HepG2 (cell line): ENCODE results near the gene NFIC. TPM values are rescaled to one million over a fixed set of nuclear protein-coding genes. Genes with fewer than 3 reads are reported as not detected.
A peak's percentile ranks its signal among the peaks of the same experiment; 100 is the strongest.

Source experiments
- ATAC-seq: fragments of 200-7000 bp; cut with Tn5 transposase; 3 replicates; pipeline ENCODE4 v1.9.1; 2020; ENCODE audit warnings: mild to moderate bottlenecking, moderate library complexity
- BruUV-seq: library from RNA; stranded (reverse); fragments of 400-500 nt; replicated peaks from 2 replicates; lab custom pipeline; 2021; lab: Mats Ljungman, UMichigan
- CTCF ChIA-PET: fragments of 300-600 bp; formaldehyde crosslinking; extraction: SDS; loops from one replicate; lab custom pipeline; 2021; ENCODE audit warnings: low total read pairs, inconsistent platforms, low intra/inter-chr PET ratio; lab: Yijun Ruan, JAX
- POLR2A ChIA-PET: fragments of 350-600 bp; sonication (Branson Sonifier 250); formaldehyde crosslinking; loops from one replicate; lab custom pipeline; 2020; ENCODE audit warnings: antibody characterized with exemption, inconsistent platforms; lab: Yijun Ruan, JAX
- DNase-seq: peaks from one replicate; pipeline ENCODE4 v3.0.0-alpha.2; 2015; ENCODE audit warnings: low spot score
- FAIRE-seq: peaks from 3 replicates; lab custom pipeline; 2011; peaks lifted over from hg19 to GRCh38; lab: Jason Lieb, UNC
- H2AFZ ChIP-seq: one replicate; pipeline ENCODE4 v1.6.1; 2011; ENCODE audit warnings: low read length, inconsistent platforms
- H3K27ac ChIP-seq: fragments of 300-600 bp; 3 replicates; pipeline ENCODE4 v1.8.0; 2011; ENCODE audit warnings: mixed run types, mild to moderate bottlenecking, mixed read lengths, low read length, inconsistent platforms; ENCODE audit not compliant: insufficient read depth; ENCODE audit errors: extremely low read length
- H3K27me3 ChIP-seq, 2 experiments: fragments of 200-600 bp in 1 of 2; 2 replicates in 1 of 2; 3 replicates in 1 of 2; pipeline versions ENCODE4 v1.6.0 to v1.8.0; 2011; ENCODE audit warnings: low read length in 2 of 2, mild to moderate bottlenecking in 2 of 2, moderate library complexity in 2 of 2, inconsistent platforms in 1 of 2; ENCODE audit not compliant: insufficient read depth in 2 of 2, control insufficient read depth in 1 of 2
- H3K36me3 ChIP-seq, 2 experiments: fragments of 200-600 bp in 1 of 2; replicated peaks in 1 of 2; 2 replicates in 1 of 2; 3 replicates in 1 of 2; pipeline versions ENCODE4 v1.5.1 to v1.8.0; 2011; ENCODE audit warnings: low read length in 2 of 2, inconsistent platforms in 1 of 2; ENCODE audit not compliant: insufficient read depth in 2 of 2, control insufficient read depth in 1 of 2
- H3K4me1 ChIP-seq: 2 replicates; pipeline ENCODE4 v1.5.1; 2012; ENCODE audit warnings: low read length, inconsistent platforms; ENCODE audit not compliant: insufficient read depth
- H3K4me2 ChIP-seq: 2 replicates; pipeline ENCODE4 v1.6.0; 2011; ENCODE audit warnings: low read depth, low read length, inconsistent platforms
- H3K4me3 ChIP-seq, 3 experiments: fragments of 200-600 bp in 1 of 3; sonication (generic), shearing (Covaris generic) in 1 of 3; replicated peaks in 1 of 3; 2 replicates each; pipeline ENCODE4 v1.5.1; 2011 to 2016; ENCODE audit warnings: low read length in 3 of 3, inconsistent platforms in 2 of 3, low read depth in 2 of 3, mild to moderate bottlenecking in 2 of 3, control low read depth in 1 of 3, mixed read lengths in 1 of 3; ENCODE audit not compliant: insufficient read depth in 1 of 3
- H3K79me2 ChIP-seq: one replicate; pipeline ENCODE4 v1.6.1; 2011; ENCODE audit warnings: low read length, inconsistent platforms; ENCODE audit not compliant: insufficient read depth
- H3K9ac ChIP-seq: 2 replicates; pipeline ENCODE4 v1.6.0; 2011; ENCODE audit warnings: mild to moderate bottlenecking, low read depth, low read length, inconsistent platforms; ENCODE audit not compliant: insufficient read depth
- H3K9me3 ChIP-seq: 2 replicates; pipeline ENCODE4 v1.5.1; 2012; ENCODE audit warnings: mild to moderate bottlenecking, low read length
- H4K20me1 ChIP-seq: 2 replicates; pipeline ENCODE4 v1.6.0; 2011; ENCODE audit warnings: inconsistent platforms, mild to moderate bottlenecking, low read length, moderate library complexity; ENCODE audit not compliant: insufficient read depth
- CBX1 ChIP-seq: IDR thresholded peaks from one replicate; pipeline ENCODE4 v1.6.1; 2016; ENCODE audit warnings: antibody characterized with exemption, low read depth
- CENPBD1 ChIP-seq: sonication (generic); formaldehyde crosslinking; IDR thresholded peaks from 2 replicates; pipeline ENCODE4 v1.8.0; 2022; ENCODE audit warnings: missing genetic modification reagents, low read depth, mild to moderate bottlenecking, borderline replicate concordance
- HMGA1 ChIP-seq: sonication (generic); formaldehyde crosslinking; conservative IDR thresholded peaks from 2 replicates; pipeline ENCODE4 v1.4.0; 2020; ENCODE audit warnings: missing genetic modification reagents
- HNF1A ChIP-seq, 2 experiments: sonication (generic) in 1 of 2; formaldehyde crosslinking in 1 of 2; IDR thresholded peaks; 2 replicates each; pipeline versions ENCODE4 v1.4.0 to v1.6.1; 2016 to 2020; ENCODE audit warnings: borderline replicate concordance in 1 of 2, low read depth in 1 of 2, mild to moderate bottlenecking in 1 of 2, missing genetic modification reagents in 1 of 2
- HOXA5 ChIP-seq: sonication (generic); formaldehyde crosslinking; IDR thresholded peaks from 2 replicates; pipeline ENCODE4 v1.4.0; 2020; ENCODE audit warnings: missing genetic modification reagents
- KLF13 ChIP-seq: sonication (generic); formaldehyde crosslinking; IDR thresholded peaks from 2 replicates; pipeline ENCODE4 v1.4.0; 2020; ENCODE audit warnings: mild to moderate bottlenecking, missing genetic modification reagents
- KLF15 ChIP-seq: sonication (generic); formaldehyde crosslinking; IDR thresholded peaks from 2 replicates; pipeline ENCODE4 v1.8.1; 2023; ENCODE audit warnings: borderline replicate concordance, mild to moderate bottlenecking, inconsistent platforms, missing genetic modification reagents, mixed read lengths
- KLF16 ChIP-seq, 2 experiments: sonication (generic) in 1 of 2; formaldehyde crosslinking in 1 of 2; IDR thresholded peaks; 2 replicates each; pipeline versions ENCODE4 v1.6.1 to v1.8.0; 2016 to 2023; ENCODE audit warnings: missing genetic modification reagents in 2 of 2, missing compliant biosample characterization in 1 of 2
- MAFK ChIP-seq, 2 experiments: IDR thresholded peaks in 1 of 2; conservative IDR thresholded peaks in 1 of 2; 2 replicates each; pipeline ENCODE4 v1.6.1; 2011; ENCODE audit warnings: improper control_type of control experiment in 2 of 2, low read length in 2 of 2
- MIXL1 ChIP-seq: IDR thresholded peaks from 2 replicates; pipeline ENCODE4 v1.6.1; 2016
- MTA3 ChIP-seq: sonication (generic); formaldehyde crosslinking; IDR thresholded peaks from 2 replicates; pipeline ENCODE4 v1.4.0; 2020; ENCODE audit warnings: missing genetic modification reagents
- PAF1 ChIP-seq: IDR thresholded peaks from 2 replicates; pipeline ENCODE4 v1.6.1; 2016; ENCODE audit warnings: missing genetic modification reagents, missing compliant biosample characterization
- RAD51 ChIP-seq: fragments of 450-650 bp; IDR thresholded peaks from 2 replicates; pipeline ENCODE4 v1.6.1; 2016; ENCODE audit warnings: borderline replicate concordance
- TAF1 ChIP-seq: sonication (generic); formaldehyde crosslinking; IDR thresholded peaks from 2 replicates; pipeline ENCODE4 v1.4.0; 2020; ENCODE audit warnings: missing genetic modification reagents
- TARDBP ChIP-seq: sonication (generic); formaldehyde crosslinking; IDR thresholded peaks from 2 replicates; pipeline ENCODE4 v1.8.0; 2022; ENCODE audit warnings: mild to moderate bottlenecking, missing genetic modification reagents
- ZBTB3 ChIP-seq: sonication (generic); formaldehyde crosslinking; IDR thresholded peaks from 2 replicates; pipeline ENCODE4 v1.4.0; 2020; ENCODE audit warnings: low read depth, mild to moderate bottlenecking, moderate library complexity, missing genetic modification reagents, borderline replicate concordance
- ZMYM3 ChIP-seq: sonication (generic); formaldehyde crosslinking; IDR thresholded peaks from 2 replicates; pipeline ENCODE4 v1.5.1; 2020; ENCODE audit warnings: mild to moderate bottlenecking, missing genetic modification reagents
- ZNF24 ChIP-seq: fragments of 450-650 bp; IDR thresholded peaks from 2 replicates; pipeline ENCODE4 v1.6.1; 2017; ENCODE audit warnings: antibody characterized with exemption, mild to moderate bottlenecking
- ZNF678 ChIP-seq: sonication (generic); formaldehyde crosslinking; IDR thresholded peaks from 2 replicates; pipeline ENCODE4 v1.4.0; 2020; ENCODE audit warnings: mild to moderate bottlenecking, missing genetic modification reagents
- ZNF75D ChIP-seq: sonication (generic); formaldehyde crosslinking; IDR thresholded peaks from 2 replicates; pipeline ENCODE4 v1.8.1; 2023; ENCODE audit warnings: missing genetic modification reagents, mild to moderate bottlenecking, borderline replicate concordance
- ZNF768 ChIP-seq: sonication (generic); formaldehyde crosslinking; IDR thresholded peaks from 2 replicates; pipeline ENCODE4 v1.4.0; 2020; ENCODE audit warnings: missing genetic modification reagents
- ZNF775 ChIP-seq: sonication (generic); formaldehyde crosslinking; IDR thresholded peaks from 2 replicates; pipeline ENCODE4 v1.4.0; 2020; ENCODE audit warnings: missing genetic modification reagents, mild to moderate bottlenecking, moderate library complexity, borderline replicate concordance
- ZNF83 ChIP-seq: sonication (generic); formaldehyde crosslinking; IDR thresholded peaks from 2 replicates; pipeline ENCODE4 v1.4.0; 2020; ENCODE audit warnings: missing genetic modification reagents, mild to moderate bottlenecking, borderline replicate concordance
- ZSCAN12 ChIP-seq: sonication (generic); formaldehyde crosslinking; IDR thresholded peaks from 2 replicates; pipeline ENCODE4 v1.9.0; 2021; ENCODE audit warnings: mild to moderate bottlenecking, missing genetic modification reagents
- WGBS: methylation state at CpG from one replicate; pipeline ENCODE4 v1.1.6; 2017; ENCODE audit warnings: low lambda C conversion rate; 5-methylcytosine and 5-hydroxymethylcytosine counted together
- in situ Hi-C: cut with HindIII; loops from 2 replicates; pipeline ENCODE4 v1.10.0; 2017; ENCODE audit warnings: low pct_unique_long_range_greater_than_20kb; ENCODE audit not compliant: extremely low pct_ligation_motif_present
- intact Hi-C: fragments of 100-400 bp; cut with micrococcal nuclease; formaldehyde crosslinking; loops from one replicate; pipeline ENCODE4 v1.10.0; 2022; ENCODE audit not compliant: unreplicated experiment
- polyA plus RNA-seq, 8 experiments: library from polyadenylated mRNA; depleted of rRNA in 3 of 8; stranded (reverse) in 7 of 8; unstranded in 1 of 8; fragments of >200 nt; fragmentation: Illumina TruSeq in 4 of 8; extraction: Trizol in 4 of 8; gene quantifications; 2 replicates each; pipeline versions ENCODE4 v1.2.1 to v1.2.3, GENCODE V29; 2011 to 2016; ENCODE audit warnings: low read depth in 4 of 8, missing spikeins in 1 of 8, mixed read lengths in 1 of 8; ENCODE audit not compliant: insufficient read depth in 1 of 8
- total RNA-seq, 5 experiments: library from RNA; depleted of rRNA; stranded (reverse); fragments of >200 nt; fragmentation: Illumina TruSeq; extraction: Trizol; gene quantifications; 2 replicates each; pipeline ENCODE4 v1.2.3, GENCODE V29; 2016; ENCODE audit warnings: low read depth in 1 of 5

Gene NFIC
- total and polyA plus RNA-seq, 2 of the 13 experiments (the other 11 are each of a cell fraction or from before 2014, with no cell fraction given), result 1.3 to 2.5 TPM

- intact Hi-C loops (no loop called here), in situ Hi-C loops (loop anchor here (5.0 kb wide), 1 partner anchor 151 kb away; no protein-coding TSS in a partner anchor)
- Histone ChIP-seq H3K4me1 (no peaks in the 10 kb centered on the region), H3K36me3 (no peaks in the 10 kb centered on the region), H3K27me3 (peaks cover 0 to 15% of the 10 kb centered on the region in 2 experiments; a peak in 2 of 5 replicates), H3K79me2 (no peaks in the 10 kb centered on the region), H3K27ac (no peak overlapping the region), H3K4me3 (no peak overlapping the region), H3K9ac (no peak overlapping the region), H2AFZ (no peak overlapping the region), H3K4me2 (no peak overlapping the region), H4K20me1 (no peaks in the 10 kb centered on the region), H3K9me3 (no peaks in the 10 kb centered on the region)
- DNase-seq (no peak), ATAC-seq (no peak), FAIRE-seq (no peak)
- ChIA-PET CTCF (no interaction called here), POLR2A (no interaction called here)
- 15% methylated on average over 8 of the region's 8 CpGs for WGBS
- no TSS peak for BruUV-seq
- TF ChIP-seq ZMYM3 (CRISPR knock-in tag) (peak; percentile 85), TARDBP (no peak), ZNF75D (no peak), CENPBD1 (CRISPR knock-in tag) (no peak), ZNF83 (no peak), TAF1 (CRISPR knock-in tag) (no peak), ZSCAN12 (no peak), MAFK (conservative IDR thresholded peaks at IDR 0.05 in 1 of 2, IDR thresholded peaks at IDR 0.05 in 1 of 2; ENCODE audit: low read length in 2 of 2) (no peak), ZNF768 (CRISPR knock-in tag) (peak; percentile 98), MIXL1 (no peak), KLF15 (CRISPR knock-in tag) (no peak), CBX1 (no peak), HMGA1 (CRISPR knock-in tag) (no peak), RAD51 (no peak), ZBTB3 (no peak), MTA3 (CRISPR knock-in tag) (no peak), ZNF24 (peak; percentile 26; the same call in 1 of the 2 replicates), ZNF678 (CRISPR knock-in tag) (no peak), HOXA5 (CRISPR knock-in tag) (no peak), ZNF775 (CRISPR knock-in tag) (no peak), PAF1 (CRISPR knock-in tag) (no peak), KLF16 (CRISPR knock-in tag; IDR thresholded peaks at IDR 0.05) (no peak), HNF1A (IDR thresholded peaks at IDR 0.05; ENCODE audit: low read depth) (no peak), HNF1A (CRISPR knock-in tag; IDR thresholded peaks at IDR 0.05; ENCODE audit: borderline replicate concordance) (no peak), KLF13 (CRISPR knock-in tag) (no peak)
These were observed 45.5 kb upstream of the NFIC start for GRCh38 chr19:3320853-3321252.
